HG03108 (cell line): ENCODE measurements around the gene CASK.
"Not testable (repeated sequence)": the region's sequence is repeated elsewhere in the genome, so short reads cannot be mapped to it uniquely, and the experiment has no call there.

Source experiments
- ATAC-seq: cut with Tn5 transposase; IDR thresholded peaks from one replicate; pipeline ENCODE4 v1.9.1; 2021; ENCODE audit warnings: moderate library complexity; ENCODE audit not compliant: unreplicated experiment

CASK gene

DNA sequence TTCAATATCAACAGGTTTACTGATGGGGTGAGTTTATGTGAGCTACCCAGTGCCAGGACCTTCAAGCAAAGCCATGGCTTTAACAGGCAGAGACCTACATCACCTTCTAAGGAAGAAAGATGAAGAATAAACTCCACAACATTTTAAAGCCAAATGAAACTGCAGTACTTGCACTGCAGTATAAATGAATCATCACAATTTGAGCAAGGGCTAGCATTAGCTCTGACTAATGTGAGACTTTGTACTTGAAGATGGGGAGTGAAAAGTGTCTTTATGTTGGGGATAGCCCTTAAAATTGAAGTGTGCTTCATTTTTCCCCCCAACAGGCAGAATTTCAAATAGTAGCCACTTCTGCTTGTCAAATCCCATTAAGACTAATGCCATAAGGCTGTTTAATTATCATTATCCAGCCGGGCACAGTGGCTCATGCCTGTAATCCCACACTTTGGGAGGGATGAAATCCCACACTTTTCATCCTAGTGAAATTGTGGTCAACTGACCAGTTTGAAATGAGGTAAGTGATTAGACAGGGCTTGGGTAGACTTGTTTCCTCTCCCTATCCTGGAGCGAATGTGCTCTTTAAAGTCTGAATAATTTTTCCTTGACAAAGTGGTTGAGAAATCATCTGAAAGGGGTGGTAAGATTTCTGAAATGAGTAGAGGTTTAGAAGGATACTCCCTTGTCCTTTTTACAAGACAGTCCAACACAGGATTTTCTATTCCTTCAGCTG, 261.8 kb downstream of the CASK start:
- no peak for ATAC-seq

DNA sequence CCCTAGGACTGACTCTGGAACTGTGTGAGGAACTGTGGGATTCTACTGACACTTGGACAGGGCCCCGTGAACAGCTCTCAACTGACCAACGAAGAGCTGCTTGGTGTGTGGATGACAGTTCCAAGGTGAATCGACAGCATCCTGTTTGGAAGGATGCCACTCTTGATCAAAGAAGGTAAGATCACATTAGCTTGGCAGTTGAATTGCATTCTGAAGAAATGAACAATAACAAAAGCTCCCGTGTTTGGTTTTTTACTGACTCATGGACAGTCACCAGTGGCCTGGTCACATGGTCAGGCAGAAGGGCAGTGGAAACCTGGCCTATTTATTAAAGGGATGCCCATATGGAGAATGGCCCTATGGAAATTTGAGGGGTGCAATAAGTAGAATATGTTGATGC, 267.7 kb downstream of the CASK start:
- ATAC-seq, result no peak

DNA sequence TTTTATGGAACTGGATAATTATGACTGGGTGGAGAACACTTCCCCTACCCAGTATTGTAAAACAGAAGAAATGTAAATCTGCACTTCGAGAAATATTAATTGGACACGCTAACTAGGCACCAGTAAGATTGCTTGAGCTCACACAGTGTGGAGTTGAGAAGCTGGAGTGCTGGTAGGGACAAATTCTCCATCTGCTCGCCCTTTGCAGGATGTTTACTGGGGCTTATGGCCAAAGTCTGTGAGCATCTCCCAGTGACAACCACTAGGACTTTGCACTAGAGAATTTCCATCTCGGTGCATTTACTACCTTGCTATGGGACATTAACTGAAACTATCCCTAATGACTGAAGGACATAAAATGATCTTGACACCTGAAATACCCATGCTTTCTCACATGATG, 268.3 kb downstream of the CASK start:
- ATAC-seq, result no peak

GRCh38 chrX:41653125-41653524, 270.2 kb downstream of the CASK start:
- no peak for ATAC-seq

DNA sequence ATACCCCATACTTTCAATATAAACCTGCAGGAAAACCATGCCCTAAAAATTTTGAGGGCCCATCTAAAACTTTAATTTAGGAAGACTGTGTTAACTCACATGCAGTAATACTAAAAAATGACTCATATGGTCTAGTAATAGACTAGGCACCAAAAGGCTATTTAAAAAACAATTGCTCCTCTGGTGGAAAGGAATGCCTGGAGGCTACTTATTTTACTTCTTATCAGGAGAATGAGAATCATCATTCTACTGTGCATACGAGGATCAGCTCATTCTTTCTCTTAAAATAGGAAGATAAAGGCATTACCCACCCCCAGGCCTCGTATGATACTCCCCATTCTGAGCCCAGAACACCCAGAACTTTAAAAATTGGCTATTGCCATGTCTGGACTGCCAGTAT, 277.2 kb downstream of the CASK start:
- ATAC-seq, result not testable (repeated sequence)

DNA sequence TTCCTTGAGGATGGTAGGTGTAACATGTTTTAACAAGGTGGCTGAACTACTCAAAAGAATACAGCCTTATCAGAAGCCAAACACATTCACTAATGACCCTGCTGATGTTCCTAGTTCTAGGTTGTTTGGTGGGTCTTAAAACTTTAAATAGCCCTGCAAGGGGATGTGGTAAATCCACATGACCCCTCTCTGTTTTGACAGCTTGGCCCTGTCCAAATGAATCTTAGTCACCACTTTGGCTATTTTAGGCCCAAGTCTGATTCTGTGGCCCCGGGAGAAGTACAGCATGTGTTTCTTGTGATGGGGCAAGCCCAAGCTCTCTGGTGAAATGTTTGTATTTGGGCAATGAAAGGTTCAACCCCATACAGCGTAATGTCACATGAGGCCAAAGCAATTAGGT, 289.1 kb downstream of the CASK start:
- no peak for ATAC-seq

- ATAC-seq, result no peak
Observed at GRCh38 chrX:41630091-41630490, 293.3 kb downstream of the CASK start.

- no peak for ATAC-seq
Observed at GRCh38 chrX:41629539-41629938, 293.8 kb downstream of the CASK start.

GRCh38 chrX:41621222-41621723, 302.1 kb downstream of the CASK start:
- no peak for ATAC-seq

DNA sequence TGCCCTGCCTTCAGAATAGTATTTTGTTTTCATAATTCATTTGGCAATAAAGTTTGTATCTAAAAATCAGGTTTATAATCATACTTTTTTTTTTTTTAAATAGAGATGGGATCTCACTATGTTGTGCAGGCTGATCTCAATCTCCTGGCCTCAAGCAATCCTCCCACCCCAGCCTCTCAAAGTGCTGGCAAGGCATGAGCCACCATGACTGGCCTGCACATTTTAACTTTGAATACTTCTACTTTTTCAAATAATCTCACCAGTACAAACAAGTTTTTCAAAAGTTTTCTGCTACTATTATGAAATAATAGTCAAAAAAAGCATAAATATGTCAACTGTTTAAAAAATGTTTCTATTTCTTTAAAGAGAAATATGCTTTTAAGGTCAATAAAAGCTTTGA, 304.1 kb downstream of the CASK start:
- no peak for ATAC-seq

DNA sequence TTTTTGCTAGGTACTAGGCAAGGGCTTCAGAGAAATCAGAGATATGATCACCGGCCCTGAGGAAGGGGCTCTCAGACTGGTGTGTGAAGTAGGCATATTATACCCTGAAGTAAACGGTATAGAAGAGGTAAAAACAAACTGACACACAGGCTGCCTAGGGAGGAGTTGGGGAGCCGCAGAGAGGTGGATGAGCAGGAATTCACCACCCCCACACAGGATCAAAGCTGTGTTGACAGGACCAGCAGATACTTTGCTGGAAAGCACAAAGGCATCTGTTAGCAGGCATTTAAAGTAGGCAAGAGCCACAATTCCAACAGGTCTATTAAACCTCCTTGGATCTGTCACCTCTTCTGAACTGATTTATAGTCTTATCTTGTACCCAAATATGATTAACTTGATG, 306.4 kb downstream of the CASK start:
- no peak for ATAC-seq

DNA sequence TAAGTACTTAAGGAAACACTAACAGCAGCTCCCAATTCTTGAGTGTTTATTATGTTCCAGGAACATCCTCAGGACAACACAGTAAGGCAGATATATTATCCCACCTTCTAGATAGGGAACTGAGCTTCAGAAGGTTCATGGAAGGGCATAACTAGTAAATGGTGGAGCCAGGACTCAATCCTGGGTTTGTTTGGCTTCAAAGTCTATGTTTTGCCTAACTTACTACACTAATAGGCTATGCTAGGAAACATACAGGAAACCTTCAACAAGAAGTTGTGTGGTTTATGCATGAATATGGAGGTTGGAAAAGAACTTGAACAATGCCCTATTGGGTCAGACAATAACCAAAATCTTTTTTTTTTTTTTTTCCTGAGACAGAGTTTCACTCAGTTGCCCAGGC, 307.1 kb downstream of the CASK start:
- no peak for ATAC-seq

- ATAC-seq, result no peak
Observed at GRCh38 chrX:41608244-41608643, 315.1 kb downstream of the CASK start.

- ATAC-seq, result no peak
Observed at GRCh38 chrX:41607264-41607832, 316.0 kb downstream of the CASK start.

- ATAC-seq, result not testable (repeated sequence)
Observed at GRCh38 chrX:41606057-41606456, 317.3 kb downstream of the CASK start.

- ATAC-seq, result no peak
Observed at GRCh38 chrX:41604766-41605543, 318.4 kb downstream of the CASK start.

DNA sequence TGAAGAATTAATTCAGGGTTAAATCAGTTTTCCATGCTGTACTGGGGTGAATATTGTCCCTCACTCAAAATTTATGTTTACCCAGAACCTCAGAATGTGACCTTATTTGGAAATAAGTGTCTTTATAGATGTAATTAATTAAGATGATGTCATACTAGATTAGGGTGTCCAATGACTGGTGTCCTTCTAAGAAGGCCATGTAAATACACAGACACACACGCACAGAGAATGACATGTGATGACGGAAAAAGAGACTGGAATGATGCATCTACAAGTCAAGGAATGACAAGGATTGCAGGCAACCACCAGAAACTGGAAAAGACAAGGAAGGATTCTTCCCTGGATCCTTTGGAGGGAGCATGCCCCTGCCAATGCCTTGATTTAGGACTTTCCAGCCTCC, 319.2 kb downstream of the CASK start:
- ATAC-seq, result no peak

DNA sequence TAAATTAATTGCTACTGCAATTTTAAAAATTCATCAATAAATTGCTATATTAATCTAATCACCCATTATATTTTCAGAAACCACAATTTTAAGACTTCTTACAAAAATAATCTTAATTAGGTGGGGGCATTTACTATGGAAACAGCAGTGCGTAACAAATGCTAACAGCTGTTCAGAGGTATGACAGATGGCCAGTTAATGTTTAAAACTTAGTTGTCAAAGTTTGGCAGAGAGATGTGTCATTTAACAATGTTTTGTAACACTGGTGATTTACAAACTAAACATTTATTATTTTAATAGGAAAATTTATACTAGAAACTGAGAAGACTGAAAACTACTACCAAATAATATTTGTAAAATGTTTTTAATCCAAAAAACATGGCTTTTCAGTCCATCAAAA, 319.8 kb downstream of the CASK start:
- no peak for ATAC-seq

- no peak for ATAC-seq
Observed at GRCh38 chrX:41602816-41603345, 320.5 kb downstream of the CASK start.

GRCh38 chrX:41600291-41600690, 323.1 kb downstream of the CASK start:
- no peak for ATAC-seq

GRCh38 chrX:41599507-41599906, 323.8 kb downstream of the CASK start:
- no peak for ATAC-seq

- peak; percentile 95 for ATAC-seq
Observed at GRCh38 chrX:41596596-41596995, 326.8 kb downstream of the CASK start.
